Measurements from ENCODE around the gene FAM98C.

- TF ChIP-seq EZH2 (IDR thresholded peaks at IDR 0.05; ENCODE audit: borderline replicate concordance) (no peak), CTCF (IDR thresholded peaks at IDR 0.05; ENCODE audit: poor library complexity) (no peak)
Measured at GRCh38 chr19:38362076-38362945, 40.6 kb upstream of the FAM98C start.
